Psoas muscle (tissue), 8 donors: ENCODE data around the gene WDR64. TPM values are rescaled to one million over a fixed set of nuclear protein-coding genes. Genes with fewer than 3 reads are reported as not detected.

Experiments used
- ATAC-seq, 4 donors: fragments of 200-7000 bp; cut with Tn5 transposase; one replicate each; pipeline ENCODE4 v1.9.1; 2020; ENCODE audit warnings: moderate library complexity in 3 of 4, mild to moderate bottlenecking in 2 of 4
- DNase-seq, 2 donors: peaks; one replicate each; pipeline ENCODE4 v3.0.0-alpha.2; 2020
- H3K27ac ChIP-seq: fragments of 200-600 bp; one replicate; pipeline ENCODE4 v1.8.0; 2022
- H3K27me3 ChIP-seq, 3 donors: fragments of 200-600 bp in 1 of 3; one replicate each; pipeline versions ENCODE4 v1.6.1 to v1.8.0; 2013 to 2022; ENCODE audit warnings: low read length in 2 of 3, mild to moderate bottlenecking in 2 of 3, moderate library complexity in 1 of 3; ENCODE audit not compliant: insufficient read depth in 3 of 3
- H3K36me3 ChIP-seq, 2 donors: fragments of 200-600 bp in 1 of 2; one replicate each; pipeline versions ENCODE4 v1.6.1 to v1.8.0; 2013 to 2022; ENCODE audit warnings: low read depth in 1 of 2, mild to moderate bottlenecking in 1 of 2, moderate library complexity in 1 of 2; ENCODE audit not compliant: insufficient read depth in 1 of 2
- H3K4me1 ChIP-seq: fragments of 200-600 bp; one replicate; pipeline ENCODE4 v1.8.0; 2022
- H3K4me3 ChIP-seq: fragments of 200-600 bp; one replicate; pipeline ENCODE4 v1.8.0; 2022; ENCODE audit warnings: mild to moderate bottlenecking
- H3K9me3 ChIP-seq: fragments of 200-600 bp; one replicate; pipeline ENCODE4 v1.8.0; 2022
- WGBS, 3 donors: extraction: QIAGEN DNeasy Blood & Tissue Kit; methylation state at CpG; one replicate each; pipeline versions ENCODE4 v1.1.6 to v1.1.7; 2013; 5-methylcytosine and 5-hydroxymethylcytosine counted together
- intact Hi-C, 2 donors: fragments of 100-400 bp; cut with DNase I; formaldehyde crosslinking; loops; one replicate each; pipeline versions ENCODE4 v1.11.0 to v1.14.2; 2022
- polyA plus RNA-seq, 3 donors: library from polyadenylated mRNA; stranded (reverse); fragments of 200-250 nt; gene quantifications; one replicate each; pipeline ENCODE4 v1.2.3, GENCODE V29; 2013
- total RNA-seq, 4 donors: library from RNA; stranded (reverse); fragmentation: NEBNext Ultra II Directional in 2 of 4; extraction: Animal tissue kit (Norgen Biotek cat#: 25700) in 2 of 4; gene quantifications; one replicate each; pipeline versions ENCODE4 v1.2.1 to v1.2.4, GENCODE V29; 2021 to 2023
- TF ChIP-seq, protein P1 (sequence below): fragments of 200-600 bp; IDR thresholded peaks from one replicate; pipeline ENCODE4 v1.8.0; 2022; ENCODE audit warnings: antibody characterized with exemption
- donor health status: healthy with polysubstance abuse.
- donor health status: DM: no; HTN: no; CAD: no; lungs with moderate emphysema.
- donor health status: Bipolar disorder and iron deficiency.
- donor health status: healthy.
- donor health status: DM: yes; HTN: yes; CAD: no.
- donor health status: DM: no; HTN: no; CAD: no.
- donor health status: DM: no; HTN: no; CAD: no.
- donor health status: DM: yes; HTN: yes; CAD: no.

The WDR64 gene
- total and polyA plus RNA-seq, 7 donors = not detected

DNA sequence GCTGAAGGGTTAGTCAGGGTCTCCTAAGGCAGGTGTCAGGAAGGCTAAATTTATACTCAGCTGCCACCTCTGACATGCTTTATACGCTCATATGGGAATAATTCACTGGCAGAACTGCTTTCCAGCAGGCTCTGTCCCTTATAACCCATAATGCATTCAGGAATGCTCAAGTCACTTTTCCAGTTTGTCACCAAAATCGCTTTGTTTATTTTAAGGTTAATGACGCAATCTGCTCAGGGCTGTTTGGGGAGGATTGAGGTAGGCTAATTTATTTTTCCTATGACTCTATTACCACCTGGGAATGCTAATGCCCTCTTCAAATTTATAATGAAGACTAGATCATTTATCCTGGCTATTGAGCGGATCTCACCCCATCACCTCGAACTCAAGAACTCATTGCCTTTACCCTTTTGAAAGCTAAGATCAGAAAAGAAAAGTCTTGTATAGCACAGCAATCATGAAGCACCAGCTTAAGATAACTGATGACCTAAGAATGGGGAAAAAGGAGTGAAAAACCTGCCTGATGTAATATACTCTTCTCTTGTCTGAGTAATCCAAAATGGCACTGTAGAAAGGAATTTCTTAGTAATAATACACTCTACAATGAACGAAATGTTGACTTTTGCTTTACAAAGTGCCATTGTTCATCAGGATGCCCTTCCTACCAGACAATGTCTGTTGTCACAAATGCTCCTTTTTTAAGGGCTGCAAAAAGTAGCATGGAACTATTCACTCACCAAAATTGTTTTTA is 98.0 kb downstream of the WDR64 start:
- no peak for ATAC-seq
- 70 to 76% (median 70%) methylated on average over 6 of the region's 6 CpGs for WGBS, 3 donors
- no peaks in the 10 kb centered on the region for H3K27me3 ChIP-seq
- no peak overlapping the region for H3K27ac ChIP-seq
- TF ChIP-seq, protein P1, sequence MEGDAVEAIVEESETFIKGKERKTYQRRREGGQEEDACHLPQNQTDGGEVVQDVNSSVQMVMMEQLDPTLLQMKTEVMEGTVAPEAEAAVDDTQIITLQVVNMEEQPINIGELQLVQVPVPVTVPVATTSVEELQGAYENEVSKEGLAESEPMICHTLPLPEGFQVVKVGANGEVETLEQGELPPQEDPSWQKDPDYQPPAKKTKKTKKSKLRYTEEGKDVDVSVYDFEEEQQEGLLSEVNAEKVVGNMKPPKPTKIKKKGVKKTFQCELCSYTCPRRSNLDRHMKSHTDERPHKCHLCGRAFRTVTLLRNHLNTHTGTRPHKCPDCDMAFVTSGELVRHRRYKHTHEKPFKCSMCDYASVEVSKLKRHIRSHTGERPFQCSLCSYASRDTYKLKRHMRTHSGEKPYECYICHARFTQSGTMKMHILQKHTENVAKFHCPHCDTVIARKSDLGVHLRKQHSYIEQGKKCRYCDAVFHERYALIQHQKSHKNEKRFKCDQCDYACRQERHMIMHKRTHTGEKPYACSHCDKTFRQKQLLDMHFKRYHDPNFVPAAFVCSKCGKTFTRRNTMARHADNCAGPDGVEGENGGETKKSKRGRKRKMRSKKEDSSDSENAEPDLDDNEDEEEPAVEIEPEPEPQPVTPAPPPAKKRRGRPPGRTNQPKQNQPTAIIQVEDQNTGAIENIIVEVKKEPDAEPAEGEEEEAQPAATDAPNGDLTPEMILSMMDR = no peak
- H3K36me3 ChIP-seq = no peaks in the 10 kb centered on the region
- DNase-seq = no peak
- intact Hi-C loops = no loop called here
- no peak overlapping the region for H3K4me3 ChIP-seq
- no peaks in the 10 kb centered on the region for H3K4me1 ChIP-seq
- H3K9me3 ChIP-seq = no peaks in the 10 kb centered on the region

DNA sequence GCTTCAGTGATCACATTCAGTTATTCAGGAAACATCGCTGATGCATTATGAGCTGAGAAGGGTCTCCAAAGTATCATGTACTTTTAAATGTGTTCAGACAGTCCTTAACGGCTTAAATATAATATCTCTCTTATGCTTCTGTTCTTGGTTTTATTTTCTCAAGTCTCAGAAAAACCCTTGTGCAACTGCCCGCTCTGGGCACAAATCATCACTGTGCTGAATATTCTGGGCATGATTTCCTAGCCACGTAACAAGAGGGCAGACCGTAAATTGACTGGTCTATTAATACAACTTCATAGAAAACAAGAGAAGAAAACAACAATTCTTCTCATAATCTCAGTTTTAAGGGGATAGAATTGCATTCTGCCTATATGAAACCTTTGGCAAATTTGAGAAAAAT is 99.4 kb downstream of the WDR64 start:
- intact Hi-C loops = no loop called here
- no peak overlapping the region for H3K27ac ChIP-seq
- H3K36me3 ChIP-seq = no peaks in the 10 kb centered on the region
- 75 to 83% (median 80%) methylated on average over 5 of the region's 5 CpGs for WGBS, 3 donors
- H3K9me3 ChIP-seq = no peaks in the 10 kb centered on the region
- H3K27me3 ChIP-seq = no peaks in the 10 kb centered on the region
- no peak overlapping the region for H3K4me3 ChIP-seq
- ATAC-seq (no peak), DNase-seq (no peak)
- TF ChIP-seq, protein P1 = no peak
- no peaks in the 10 kb centered on the region for H3K4me1 ChIP-seq

GRCh38 chr1:241762713-241763339 is 110.7 kb downstream of the WDR64 start:
- no peak for DNase-seq
- no peak for ATAC-seq
- no peaks in the 10 kb centered on the region for H3K27me3 ChIP-seq
- H3K4me1 ChIP-seq = no peaks in the 10 kb centered on the region
- H3K9me3 ChIP-seq = no peaks in the 10 kb centered on the region
- intact Hi-C loops = no loop called here
- no peak overlapping the region for H3K4me3 ChIP-seq
- 80 to 85% (median 85%) methylated on average over 3 of the region's 3 CpGs for WGBS, 3 donors
- TF ChIP-seq, protein P1 = no peak
- H3K27ac ChIP-seq = no peak overlapping the region
- H3K36me3 ChIP-seq = no peaks in the 10 kb centered on the region

- Histone ChIP-seq H3K27me3 (no peaks in the 10 kb centered on the region), H3K36me3 (no peaks in the 10 kb centered on the region), H3K9me3 (no peaks in the 10 kb centered on the region), H3K27ac (no peak overlapping the region), H3K4me1 (no peaks in the 10 kb centered on the region), H3K4me3 (no peak overlapping the region)
- intact Hi-C loops = no loop called here
- ATAC-seq (no peak), DNase-seq (no peak)
- TF ChIP-seq, protein P1 = no peak
- WGBS, 3 donors = 47 to 59% (median 53%) methylated on average over 4 of the region's 4 CpGs
Measured at GRCh38 chr1:241765390-241765789, 113.3 kb downstream of the WDR64 start.
